Hematopoietic multipotent progenitor cell treated with erythropoietin and hydrocortisone succinate and interleukin-3 and kit ligand, for 17 days (in vitro differentiated cells): Measurements from ENCODE around the gene STX18.
A peak's percentile ranks its signal among the peaks of the same experiment; 100 is the strongest.
"Not testable (repeated sequence)": the region's sequence is repeated elsewhere in the genome, so short reads cannot be mapped to it uniquely, and the experiment has no call there.

Source experiments
- DNase-seq: peaks from one replicate; pipeline ENCODE4 v3.0.0-alpha.2; 2015; ENCODE audit warnings: low spot score

STX18 gene

GRCh38 chr4:4437798-4438470 is 103.9 kb downstream of the STX18 start:
- DNase-seq, result no peak

- DNase-seq, result no peak
Measured at GRCh38 chr4:4436244-4436823, 105.5 kb downstream of the STX18 start.

- no peak for DNase-seq
Measured at GRCh38 chr4:4433941-4434340, 107.9 kb downstream of the STX18 start.

- no peak for DNase-seq
Measured at GRCh38 chr4:4432341-4433125, 109.3 kb downstream of the STX18 start.

GRCh38 chr4:4430492-4431195 is 111.2 kb downstream of the STX18 start:
- peak; percentile 14 for DNase-seq

GRCh38 chr4:4428966-4429875 is 112.6 kb downstream of the STX18 start:
- DNase-seq, result no peak

- DNase-seq, result no peak
Measured at GRCh38 chr4:4427886-4428285, 114.0 kb downstream of the STX18 start.

GRCh38 chr4:4427121-4427870 is 114.6 kb downstream of the STX18 start:
- no peak for DNase-seq

GRCh38 chr4:4426511-4427120 is 115.2 kb downstream of the STX18 start:
- DNase-seq, result no peak

- DNase-seq, result no peak
Measured at GRCh38 chr4:4425696-4426095, 116.2 kb downstream of the STX18 start.

- DNase-seq, result no peak
Measured at GRCh38 chr4:4425119-4425690, 116.6 kb downstream of the STX18 start.

GRCh38 chr4:4424499-4425115 is 117.2 kb downstream of the STX18 start:
- no peak for DNase-seq

GRCh38 chr4:4423706-4424498 is 117.9 kb downstream of the STX18 start:
- DNase-seq, result no peak

GRCh38 chr4:4422856-4423499 is 118.9 kb downstream of the STX18 start:
- no peak for DNase-seq

GRCh38 chr4:4422117-4422516 is 119.7 kb downstream of the STX18 start:
- not testable (repeated sequence) for DNase-seq

- DNase-seq, result no peak
Measured at GRCh38 chr4:4421356-4421755, 120.5 kb downstream of the STX18 start.

GRCh38 chr4:4420421-4420820 is 121.4 kb downstream of the STX18 start:
- DNase-seq, result no peak

- DNase-seq, result no peak
Measured at GRCh38 chr4:4419896-4420295, 122.0 kb downstream of the STX18 start.
